ENCODE measurements around the gene SLC24A4.

SLC24A4 gene

DNA sequence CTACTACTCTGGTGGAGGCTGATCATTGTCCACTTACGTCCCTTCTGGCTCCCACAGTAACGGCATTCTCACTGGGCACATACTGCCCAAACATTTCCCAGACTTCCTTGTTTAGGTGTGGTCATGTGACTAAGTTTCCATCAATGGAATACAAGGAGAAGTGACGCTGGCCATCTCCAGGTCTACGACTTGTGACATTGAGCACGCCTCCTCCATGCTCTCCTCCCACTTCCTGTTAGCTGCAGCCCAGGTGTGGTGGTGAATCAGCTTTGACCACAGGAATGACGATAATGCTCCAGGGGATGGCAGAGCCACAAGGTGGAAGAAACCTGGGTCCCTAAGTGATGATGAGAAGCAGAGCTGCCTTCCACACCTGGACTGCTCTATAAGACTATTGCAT lies 6.0 kb upstream of the SLC24A4 start:
- Histone ChIP-seq H3K27ac (no peak overlapping the region), H3K27me3 (replicated peaks) (peaks cover 5% of the 10 kb centered on the region), H3K36me3 (replicated peaks) (no peaks in the 10 kb centered on the region), H3K4me3 (ENCODE audit: low read depth, low read length) (no peak overlapping the region)
- TF ChIP-seq, protein P1, sequence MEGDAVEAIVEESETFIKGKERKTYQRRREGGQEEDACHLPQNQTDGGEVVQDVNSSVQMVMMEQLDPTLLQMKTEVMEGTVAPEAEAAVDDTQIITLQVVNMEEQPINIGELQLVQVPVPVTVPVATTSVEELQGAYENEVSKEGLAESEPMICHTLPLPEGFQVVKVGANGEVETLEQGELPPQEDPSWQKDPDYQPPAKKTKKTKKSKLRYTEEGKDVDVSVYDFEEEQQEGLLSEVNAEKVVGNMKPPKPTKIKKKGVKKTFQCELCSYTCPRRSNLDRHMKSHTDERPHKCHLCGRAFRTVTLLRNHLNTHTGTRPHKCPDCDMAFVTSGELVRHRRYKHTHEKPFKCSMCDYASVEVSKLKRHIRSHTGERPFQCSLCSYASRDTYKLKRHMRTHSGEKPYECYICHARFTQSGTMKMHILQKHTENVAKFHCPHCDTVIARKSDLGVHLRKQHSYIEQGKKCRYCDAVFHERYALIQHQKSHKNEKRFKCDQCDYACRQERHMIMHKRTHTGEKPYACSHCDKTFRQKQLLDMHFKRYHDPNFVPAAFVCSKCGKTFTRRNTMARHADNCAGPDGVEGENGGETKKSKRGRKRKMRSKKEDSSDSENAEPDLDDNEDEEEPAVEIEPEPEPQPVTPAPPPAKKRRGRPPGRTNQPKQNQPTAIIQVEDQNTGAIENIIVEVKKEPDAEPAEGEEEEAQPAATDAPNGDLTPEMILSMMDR (IDR thresholded peaks at IDR 0.05; ENCODE audit: low read depth, low read length, missing control alignments) = no peak
- in situ Hi-C loops (cut with HindIII; ENCODE audit: low pct_ligation_motif_present, low sequenced_read_pairs) = no loop called here
- no peak for DNase-seq

GRCh38 chr14:92317511-92317910 lies 5.5 kb upstream of the SLC24A4 start:
- peak; percentile 32 for DNase-seq
- H3K27ac ChIP-seq = no peak overlapping the region
- in situ Hi-C loops (cut with HindIII; ENCODE audit: low pct_ligation_motif_present, low sequenced_read_pairs) = no loop called here
- H3K4me3 ChIP-seq (ENCODE audit: low read depth, low read length) = no peak overlapping the region
- H3K36me3 ChIP-seq (replicated peaks) = no peaks in the 10 kb centered on the region
- H3K27me3 ChIP-seq (replicated peaks) = peaks cover 11% of the 10 kb centered on the region
- TF ChIP-seq, protein P1 (IDR thresholded peaks at IDR 0.05; ENCODE audit: low read depth, low read length, missing control alignments) = no peak

DNA sequence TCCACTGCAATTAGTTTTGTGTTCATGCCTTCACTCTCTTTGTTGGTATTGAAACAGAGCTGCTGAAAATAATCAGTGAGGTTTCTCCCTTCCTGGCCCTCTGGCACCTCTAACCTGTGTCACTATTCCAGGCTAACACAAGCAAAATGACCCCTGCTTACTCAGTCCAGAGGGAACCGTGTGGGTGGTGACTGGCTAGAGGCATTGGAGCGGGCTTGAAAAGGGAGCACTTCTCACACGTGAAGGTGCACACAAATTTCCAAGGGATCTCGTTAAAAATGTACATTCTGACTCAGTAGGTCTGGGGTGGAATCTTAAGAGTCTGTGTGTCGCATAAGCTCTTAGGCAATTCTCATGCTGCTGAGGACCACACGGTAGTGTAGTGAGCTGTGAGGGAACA lies 1.3 kb upstream of the SLC24A4 start:
- TF ChIP-seq, protein P1 (IDR thresholded peaks at IDR 0.05; ENCODE audit: low read depth, low read length, missing control alignments) = no peak
- H3K36me3 ChIP-seq (replicated peaks) = no peaks in the 10 kb centered on the region
- no peak for DNase-seq
- H3K4me3 ChIP-seq (ENCODE audit: low read depth, low read length) = no peak overlapping the region
- in situ Hi-C loops (cut with HindIII; ENCODE audit: low pct_ligation_motif_present, low sequenced_read_pairs) = no loop called here
- no peak overlapping the region for H3K27ac ChIP-seq
- peaks cover 48% of the 10 kb centered on the region for H3K27me3 ChIP-seq (replicated peaks)

GRCh38 chr14:92322516-92322915 lies 449 bp upstream of the SLC24A4 start:
- TF ChIP-seq, protein P1 (IDR thresholded peaks at IDR 0.05; ENCODE audit: low read depth, low read length, missing control alignments) = no peak
- in situ Hi-C loops (cut with HindIII; ENCODE audit: low pct_ligation_motif_present, low sequenced_read_pairs) = no loop called here
- no peak overlapping the region for H3K27ac ChIP-seq
- H3K36me3 ChIP-seq (replicated peaks) = no peaks in the 10 kb centered on the region
- H3K27me3 ChIP-seq (replicated peaks) = peaks cover 50% of the 10 kb centered on the region
- no peak overlapping the region for H3K4me3 ChIP-seq (ENCODE audit: low read depth, low read length)
- DNase-seq = no peak

DNA sequence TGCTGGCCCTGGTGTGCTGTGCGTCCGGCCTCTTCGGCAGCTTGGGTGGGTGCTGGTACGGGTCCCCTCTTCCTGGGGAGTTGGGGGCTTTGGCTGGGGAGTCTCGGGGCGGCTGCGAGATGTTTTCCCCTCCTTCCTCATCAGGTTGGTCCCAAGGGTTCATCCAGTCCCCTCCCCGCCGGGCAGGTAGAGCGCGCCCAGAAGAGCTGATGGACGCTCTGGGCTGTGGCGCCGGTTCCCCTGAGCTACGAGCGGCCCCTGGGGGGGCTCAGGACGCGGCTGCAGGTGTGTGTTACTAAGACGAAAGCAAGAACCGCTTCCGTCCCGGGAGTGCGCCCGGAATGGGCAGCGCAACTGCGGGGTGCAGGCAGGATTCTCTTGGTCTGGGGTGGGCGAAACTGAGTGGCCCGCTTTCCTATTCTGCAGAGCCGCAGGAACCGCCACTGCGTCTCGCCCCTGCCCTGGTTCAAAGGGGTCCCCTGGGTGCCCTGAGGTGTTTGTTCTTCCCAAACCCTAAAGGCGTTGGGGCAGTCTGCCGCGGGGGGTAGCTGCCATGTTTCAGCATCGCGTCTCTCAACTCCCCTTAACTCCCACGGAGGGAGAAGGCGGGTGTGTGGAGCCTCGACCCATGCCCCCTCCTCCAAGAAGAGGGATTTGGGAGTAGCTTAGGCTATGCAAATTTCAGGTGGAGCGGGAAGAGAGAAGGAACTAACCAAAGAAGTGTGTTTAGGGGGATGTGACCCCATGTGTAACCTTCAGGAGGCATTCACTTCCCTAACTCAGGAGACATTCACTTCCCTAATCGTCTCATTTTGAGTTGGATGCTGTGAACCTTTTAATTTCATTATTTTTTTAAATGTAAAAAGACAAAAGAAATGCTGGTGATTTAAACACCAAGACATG lies 1.2 kb downstream of the SLC24A4 start:
- Histone ChIP-seq H3K27me3 (replicated peaks) (peaks cover 50% of the 10 kb centered on the region), H3K27ac (no peak overlapping the region), H3K4me3 (ENCODE audit: low read depth, low read length) (no peak overlapping the region), H3K36me3 (replicated peaks) (no peaks in the 10 kb centered on the region)
- TF ChIP-seq, protein P1 (IDR thresholded peaks at IDR 0.05; ENCODE audit: low read depth, low read length, missing control alignments) = no peak
- no peak for DNase-seq
- in situ Hi-C loops (cut with HindIII; ENCODE audit: low pct_ligation_motif_present, low sequenced_read_pairs) = no loop called here

All from brain microvascular endothelial cell (primary cell).